ENCODE measurements around the gene LEKR1. TPM values are rescaled to one million over a fixed set of nuclear protein-coding genes. Genes with fewer than 3 reads are reported as not detected.

The LEKR1 gene
- total and polyA plus RNA-seq, 5 donors: 0.97 to 2.0 (median 1.5) TPM

- no peaks in the 10 kb centered on the region for H3K9me3 ChIP-seq (ENCODE audit: control insufficient read depth, low read length)
- DNase-seq: no peak
- no peak overlapping the region for H3K27ac ChIP-seq (ENCODE audit: low read length)
- WGBS: 56% methylated on average over 4 of the region's 4 CpGs
- no peak for ATAC-seq
- intact Hi-C loops (cut with DNase I): loop anchor here in 1 of 4 donors (10.0 kb wide), 1 partner anchor 259 kb away; no protein-coding TSS in a partner anchor
- no peak overlapping the region for H3K4me3 ChIP-seq (ENCODE audit: low read length)
- H3K27me3 ChIP-seq (ENCODE audit: control insufficient read depth, insufficient read depth): no peaks in the 10 kb centered on the region
- peaks cover 6% of the 10 kb centered on the region for H3K4me1 ChIP-seq (ENCODE audit: control insufficient read depth, insufficient read depth, low read length)
Measured at GRCh38 chr3:157073810-157074209, 247.7 kb downstream of the LEKR1 start.

- Histone ChIP-seq H3K9me3 (ENCODE audit: control insufficient read depth, low read length) (no peaks in the 10 kb centered on the region), H3K4me1 (ENCODE audit: control insufficient read depth, insufficient read depth, low read length) (peaks cover 6% of the 10 kb centered on the region), H3K27me3 (ENCODE audit: control insufficient read depth, insufficient read depth) (no peaks in the 10 kb centered on the region), H3K4me3 (ENCODE audit: low read length) (no peak overlapping the region), H3K27ac (ENCODE audit: low read length) (no peak overlapping the region)
- intact Hi-C loops (cut with DNase I): loop anchor here in 1 of 4 donors (10.0 kb wide), 1 partner anchor 260 kb away; no protein-coding TSS in a partner anchor
- no peak for DNase-seq
- no peak for ATAC-seq
- 89% methylated on average over 3 of the region's 3 CpGs for WGBS
Measured at GRCh38 chr3:157074490-157074889, 248.3 kb downstream of the LEKR1 start.

GRCh38 chr3:157074981-157075380 is 248.8 kb downstream of the LEKR1 start:
- H3K27me3 ChIP-seq (ENCODE audit: control insufficient read depth, insufficient read depth): no peaks in the 10 kb centered on the region
- no peak overlapping the region for H3K27ac ChIP-seq (ENCODE audit: low read length)
- intact Hi-C loops (cut with DNase I): loop anchor here in 1 of 4 donors (10.0 kb wide), 1 partner anchor 260 kb away; no protein-coding TSS in a partner anchor
- 98% methylated on average over 2 of the region's 2 CpGs for WGBS
- ATAC-seq (no peak), DNase-seq (no peak)
- H3K9me3 ChIP-seq (ENCODE audit: control insufficient read depth, low read length): no peaks in the 10 kb centered on the region
- H3K4me3 ChIP-seq (ENCODE audit: low read length): no peak overlapping the region
- peaks cover 6% of the 10 kb centered on the region for H3K4me1 ChIP-seq (ENCODE audit: control insufficient read depth, insufficient read depth, low read length)

- peaks cover 6% of the 10 kb centered on the region for H3K4me1 ChIP-seq (ENCODE audit: control insufficient read depth, insufficient read depth, low read length)
- intact Hi-C loops (cut with DNase I): loop anchor here in 2 of 4 donors (2.0 to 10.0 kb wide), 2 partner anchors 255 to 261 kb away; no protein-coding TSS in a partner anchor
- peak in 1 of 2 donors; percentile 8 for ATAC-seq
- no peaks in the 10 kb centered on the region for H3K9me3 ChIP-seq (ENCODE audit: control insufficient read depth, low read length)
- H3K27me3 ChIP-seq (ENCODE audit: control insufficient read depth, insufficient read depth): no peaks in the 10 kb centered on the region
- WGBS: 45% methylated on average over 7 of the region's 7 CpGs
- H3K4me3 ChIP-seq (ENCODE audit: low read length): no peak overlapping the region
- DNase-seq: peak in 2 of 3 donors; percentile 56 to 60
- H3K27ac ChIP-seq (ENCODE audit: low read length): no peak overlapping the region
Measured at GRCh38 chr3:157075693-157076420, 249.7 kb downstream of the LEKR1 start.

- 51% methylated on average over 4 of the region's 4 CpGs for WGBS
Measured at GRCh38 chr3:157077565-157077991, 251.4 kb downstream of the LEKR1 start.

GRCh38 chr3:157078131-157078810 is 252.1 kb downstream of the LEKR1 start:
- Histone ChIP-seq H3K27me3 (ENCODE audit: control insufficient read depth, insufficient read depth) (no peaks in the 10 kb centered on the region), H3K9me3 (ENCODE audit: control insufficient read depth, low read length) (no peaks in the 10 kb centered on the region), H3K4me3 (ENCODE audit: low read length) (no peak overlapping the region), H3K27ac (ENCODE audit: low read length) (peak overlapping the region; percentile 30), H3K4me1 (ENCODE audit: control insufficient read depth, insufficient read depth, low read length) (peaks cover 6% of the 10 kb centered on the region)
- no peak for DNase-seq
- WGBS: 60% methylated on average over 5 of the region's 5 CpGs
- ATAC-seq: no peak
- intact Hi-C loops (cut with DNase I): loop anchor here in 1 of 4 donors (10.0 kb wide), 1 partner anchor 263 kb away; no protein-coding TSS in a partner anchor

More at GRCh38 chr3:157077565-157077991, 251.4 kb downstream of the LEKR1 start:
- peak in 1 of 2 donors; percentile 54 for ATAC-seq
- Histone ChIP-seq H3K4me1 (ENCODE audit: control insufficient read depth, insufficient read depth, low read length) (peaks cover 6% of the 10 kb centered on the region), H3K27ac (ENCODE audit: low read length) (peak overlapping the region; percentile 47), H3K27me3 (ENCODE audit: control insufficient read depth, insufficient read depth) (no peaks in the 10 kb centered on the region), H3K9me3 (ENCODE audit: control insufficient read depth, low read length) (no peaks in the 10 kb centered on the region), H3K4me3 (ENCODE audit: low read length) (no peak overlapping the region)
- DNase-seq: peak in 1 of 3 donors; percentile 78
- intact Hi-C loops (cut with DNase I): loop anchor here in 2 of 4 donors (2.0 to 10.0 kb wide), 2 partner anchors 257 to 263 kb away; no protein-coding TSS in a partner anchor

GRCh38 chr3:157078811-157079185 is 252.6 kb downstream of the LEKR1 start:
- ATAC-seq (no peak), DNase-seq (no peak)
- H3K4me1 ChIP-seq (ENCODE audit: control insufficient read depth, insufficient read depth, low read length): peaks cover 6% of the 10 kb centered on the region
- no peaks in the 10 kb centered on the region for H3K27me3 ChIP-seq (ENCODE audit: control insufficient read depth, insufficient read depth)
- intact Hi-C loops (cut with DNase I): loop anchor here in 1 of 4 donors (10.0 kb wide), 1 partner anchor 264 kb away; no protein-coding TSS in a partner anchor
- no peak overlapping the region for H3K4me3 ChIP-seq (ENCODE audit: low read length)
- H3K27ac ChIP-seq (ENCODE audit: low read length): peak overlapping the region; percentile 13
- WGBS: 53% methylated on average over 2 of the region's 2 CpGs
- no peaks in the 10 kb centered on the region for H3K9me3 ChIP-seq (ENCODE audit: control insufficient read depth, low read length)

- Histone ChIP-seq H3K27ac (ENCODE audit: low read length) (peak overlapping the region; percentile 49), H3K4me1 (ENCODE audit: control insufficient read depth, insufficient read depth, low read length) (peaks cover 6% of the 10 kb centered on the region), H3K4me3 (ENCODE audit: low read length) (no peak overlapping the region), H3K27me3 (ENCODE audit: control insufficient read depth, insufficient read depth) (no peaks in the 10 kb centered on the region), H3K9me3 (ENCODE audit: control insufficient read depth, low read length) (no peaks in the 10 kb centered on the region)
- intact Hi-C loops (cut with DNase I): loop anchor here (2.0 to 10.0 kb wide), 8 partner anchors 255 to 525 kb away; partner anchors contain the start of genes SSR3 (in 2 of the 4), TIPARP (in 2 of the 4) and LEKR1 (in 1 of the 4)
- DNase-seq (no peak), ATAC-seq (no peak)
- 62% methylated on average over 11 of the region's 11 CpGs for WGBS
Measured at GRCh38 chr3:157079676-157080369, 253.7 kb downstream of the LEKR1 start.

- no peaks in the 10 kb centered on the region for H3K27me3 ChIP-seq (ENCODE audit: control insufficient read depth, insufficient read depth)
- H3K9me3 ChIP-seq (ENCODE audit: control insufficient read depth, low read length): no peaks in the 10 kb centered on the region
- H3K4me1 ChIP-seq (ENCODE audit: control insufficient read depth, insufficient read depth, low read length): peaks cover 3% of the 10 kb centered on the region
- DNase-seq: peak; percentile 92 to 97 (median 96)
- peak; percentile 85 to 94 for ATAC-seq
- WGBS: 11% methylated on average over 15 of the region's 15 CpGs
- H3K27ac ChIP-seq (ENCODE audit: low read length): peak overlapping the region; percentile 60
- intact Hi-C loops (cut with DNase I): loop anchor here (2.0 to 10.0 kb wide), 7 partner anchors 257 to 527 kb away; partner anchors contain the start of genes SSR3 (in 2 of the 4), TIPARP (in 2 of the 4) and LEKR1 (in 1 of the 4)
- no peak overlapping the region for H3K4me3 ChIP-seq (ENCODE audit: low read length)
Measured at GRCh38 chr3:157081626-157082210, 255.6 kb downstream of the LEKR1 start.

Data from right cardiac atrium (tissue), 5 donors.